HG03521 (cell line): ENCODE data around the gene SEMA4D.

ENCODE experiments used
- ATAC-seq: cut with Tn5 transposase; IDR thresholded peaks from one replicate; pipeline ENCODE4 v1.9.1; 2021; ENCODE audit warnings: mild to moderate bottlenecking, moderate library complexity; ENCODE audit not compliant: unreplicated experiment

The SEMA4D gene

DNA sequence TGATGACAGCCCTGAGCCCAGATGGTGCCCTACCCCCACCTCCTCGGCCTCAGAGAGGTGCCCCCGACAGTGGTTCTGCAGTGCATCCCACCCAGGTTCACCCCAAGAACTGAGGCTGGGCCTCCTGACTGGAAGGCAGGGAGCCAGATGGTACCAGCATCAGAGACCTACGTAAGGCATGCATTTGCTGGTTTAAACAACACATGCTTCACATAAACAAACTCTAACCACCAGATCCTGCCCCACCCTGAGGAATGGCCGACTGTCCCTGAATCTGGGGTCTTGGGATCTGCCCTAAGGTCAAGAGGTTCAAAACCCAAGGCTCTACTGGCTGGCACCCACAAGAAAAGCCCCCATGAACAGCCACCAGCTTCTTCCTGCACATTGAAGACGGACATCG lies 106.3 kb downstream of the SEMA4D start:
- no peak for ATAC-seq

DNA sequence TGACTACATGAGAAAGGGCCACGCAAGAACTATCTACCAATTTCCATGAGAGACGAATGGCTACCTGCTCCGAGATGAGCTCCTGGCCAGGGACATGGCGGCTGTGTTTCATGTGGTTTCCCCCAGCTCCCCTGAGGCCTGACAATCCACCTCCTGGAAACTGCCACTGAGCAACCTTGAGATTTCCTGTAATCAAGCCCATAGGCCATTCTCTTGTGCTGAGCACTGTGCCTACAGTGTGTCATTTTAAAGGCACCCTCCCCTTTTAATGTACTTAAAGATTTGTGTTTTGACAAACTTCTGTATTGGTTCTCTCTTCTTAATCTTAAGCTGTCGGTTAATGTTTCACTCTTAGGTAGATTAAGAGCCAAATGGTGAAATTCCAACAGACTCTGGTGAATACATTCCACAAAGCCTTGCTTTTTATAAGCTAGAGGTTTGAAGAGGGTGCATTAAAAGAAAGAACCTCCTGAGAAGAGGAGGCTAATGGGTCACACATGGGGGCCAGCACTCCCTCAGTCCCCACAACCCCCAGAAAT lies 107.3 kb downstream of the SEMA4D start:
- ATAC-seq, result no peak

DNA sequence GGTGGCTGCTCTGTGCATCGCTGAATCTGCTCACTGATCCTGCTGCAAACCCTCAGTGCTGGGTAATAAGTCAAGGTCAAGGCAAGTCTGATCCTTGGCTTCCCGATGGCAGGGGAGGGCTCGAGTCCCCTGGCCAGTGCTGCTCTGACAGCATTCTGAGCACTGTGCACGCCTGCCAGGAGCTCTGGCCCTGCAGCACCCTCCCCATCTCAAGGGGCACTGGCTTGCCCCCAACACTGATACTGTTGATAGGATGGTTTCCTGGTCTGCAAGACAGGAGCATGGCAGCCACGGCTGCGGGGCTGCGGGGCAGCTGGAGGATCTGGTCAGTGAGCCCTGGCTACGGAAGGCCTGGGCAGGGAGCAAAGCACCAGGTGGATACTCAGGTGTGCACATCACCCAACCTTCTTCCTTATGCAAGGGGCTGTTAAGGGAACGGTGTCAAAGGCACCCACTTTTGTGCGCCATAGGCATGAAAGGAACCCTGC lies 107.8 kb downstream of the SEMA4D start:
- ATAC-seq, result no peak

DNA sequence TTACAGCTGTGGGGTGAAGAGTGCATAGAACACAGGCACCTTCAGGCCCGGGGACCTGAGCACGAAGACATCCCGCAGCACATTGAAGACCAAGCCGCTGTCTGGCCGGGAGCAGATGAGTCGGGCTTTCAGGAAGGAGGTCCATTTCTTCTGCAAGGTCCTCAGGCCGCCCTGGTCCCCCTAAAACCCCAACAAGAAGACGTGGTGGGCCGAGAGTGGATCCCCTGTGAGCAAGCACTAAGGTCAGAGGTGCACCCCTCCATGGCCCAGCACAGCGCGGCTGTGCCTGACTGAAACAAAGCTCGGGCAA lies 109.1 kb downstream of the SEMA4D start:
- ATAC-seq, result no peak

DNA sequence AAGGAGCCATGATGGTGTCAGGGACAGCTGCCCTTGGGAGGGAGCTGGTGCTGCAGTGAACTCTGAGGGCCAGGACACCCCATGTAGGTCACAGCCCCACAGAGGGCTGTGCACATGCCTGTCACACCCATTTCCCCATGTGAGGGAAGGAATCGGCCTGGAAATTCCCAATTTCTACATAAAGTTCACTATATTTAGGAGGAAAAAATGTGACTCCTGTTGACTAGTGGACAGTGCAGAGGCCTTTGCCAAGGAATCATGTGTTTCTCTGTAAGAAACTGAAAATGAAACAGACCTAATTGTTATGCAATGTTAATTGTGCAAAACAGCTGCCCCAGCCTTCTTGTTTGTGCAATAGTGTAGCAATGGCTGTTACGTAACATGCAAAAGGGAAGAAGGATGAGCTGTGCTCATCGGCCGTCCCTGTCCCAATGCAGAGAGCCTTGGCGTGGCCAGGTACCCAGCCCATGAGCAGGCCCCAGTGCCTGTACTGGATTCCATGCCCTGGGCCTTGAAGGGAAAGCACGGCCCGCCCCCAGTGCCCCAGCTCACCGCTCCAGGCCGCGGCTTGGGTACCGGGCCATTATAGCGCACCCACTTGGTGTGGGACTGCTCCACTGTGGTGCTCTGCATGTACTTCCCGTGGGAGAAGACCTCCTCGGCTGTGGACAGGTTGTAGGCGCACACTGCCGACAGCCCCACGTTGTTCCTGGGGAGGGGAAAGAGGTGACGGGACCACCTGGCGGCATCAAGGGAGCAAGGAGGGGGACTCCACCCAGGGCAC lies 109.6 kb downstream of the SEMA4D start:
- no peak for ATAC-seq

DNA sequence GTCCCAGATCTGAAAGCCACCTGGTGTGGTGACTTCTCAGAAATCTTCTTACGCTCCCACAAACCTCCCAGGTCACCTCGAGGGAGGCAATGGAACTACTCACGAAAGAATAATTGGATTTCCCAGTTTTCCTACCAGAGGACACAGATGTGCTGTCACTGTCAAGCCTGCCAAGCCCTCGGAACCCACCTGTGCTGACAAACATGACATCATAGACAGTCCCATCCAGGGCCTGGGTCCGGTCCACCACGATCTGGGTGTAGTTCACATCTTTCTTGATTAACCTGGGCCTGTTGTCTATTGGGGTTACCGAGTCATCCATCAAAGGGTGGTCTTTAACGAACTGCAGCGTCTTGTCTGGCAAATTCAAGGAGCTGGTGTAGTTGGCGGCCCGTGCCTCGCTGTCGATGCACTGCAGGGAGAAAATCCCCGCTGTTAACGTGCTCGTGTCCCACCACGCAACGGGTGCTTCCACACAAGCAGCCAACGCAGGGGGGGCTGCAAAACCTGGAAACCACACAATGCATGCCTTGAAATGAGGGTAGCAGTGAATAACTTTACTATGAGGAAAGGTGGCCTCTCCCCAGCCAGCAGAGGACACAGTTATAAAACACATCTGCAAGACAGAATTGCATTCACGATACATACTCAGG lies 110.6 kb downstream of the SEMA4D start:
- ATAC-seq, result no peak

DNA sequence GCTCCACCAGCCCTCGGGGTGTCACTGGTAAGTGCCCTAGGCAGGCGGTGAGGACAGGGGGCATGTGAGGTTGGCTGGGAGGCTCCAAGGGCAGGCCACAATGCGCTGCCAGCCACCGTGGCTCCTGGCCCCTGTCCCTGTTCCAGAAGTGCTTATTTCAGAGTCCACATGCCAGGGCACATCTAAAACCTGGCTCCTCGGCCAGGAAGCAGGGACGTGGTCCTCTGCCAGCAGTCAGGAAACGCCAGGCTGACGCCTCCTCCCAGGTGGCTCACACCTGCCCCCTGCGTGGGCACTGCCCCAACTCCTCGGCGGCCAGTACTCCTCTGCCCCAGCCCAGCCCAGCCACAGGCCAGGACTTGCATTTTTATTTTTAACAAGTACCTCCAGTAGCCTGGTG lies 111.1 kb downstream of the SEMA4D start:
- no peak for ATAC-seq

DNA sequence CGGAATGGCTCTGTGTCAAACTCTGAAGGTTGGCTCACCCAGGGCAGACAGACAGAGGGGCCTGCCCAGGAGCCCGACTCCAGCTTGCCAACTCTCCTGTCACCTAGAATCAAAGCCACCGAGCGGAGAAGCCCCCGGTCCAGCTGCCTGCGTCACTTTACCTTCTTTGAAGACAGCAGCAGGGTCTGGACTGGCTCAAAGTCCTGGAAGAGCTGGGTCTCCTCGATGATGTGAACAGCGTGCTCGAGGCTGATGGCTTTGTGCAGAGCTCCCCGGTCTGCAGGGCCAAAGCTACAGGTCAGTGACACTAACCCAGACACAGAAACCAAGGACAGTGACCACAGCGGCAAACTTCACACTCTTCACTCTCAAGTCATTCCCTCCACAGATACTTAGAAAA lies 111.7 kb downstream of the SEMA4D start:
- no peak for ATAC-seq

DNA sequence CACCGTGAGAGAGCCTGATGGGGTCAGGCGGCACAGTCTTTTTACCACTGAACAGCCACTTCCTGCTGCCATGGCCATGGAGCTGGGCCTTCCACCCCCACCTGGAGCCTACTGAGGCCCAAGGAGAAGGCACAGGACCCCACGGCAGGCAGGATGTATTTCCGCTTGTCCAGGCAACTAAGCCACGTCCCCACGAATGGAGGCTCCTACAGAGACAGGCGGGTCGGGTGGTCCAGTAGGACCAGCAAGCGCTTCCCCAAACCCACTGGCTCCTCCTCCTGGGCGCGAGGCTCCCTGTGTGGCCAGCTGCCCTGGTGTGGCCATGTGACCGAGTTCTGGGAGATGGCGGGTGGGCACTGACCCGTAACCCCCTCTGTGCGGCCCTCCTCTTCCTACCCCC lies 113.1 kb downstream of the SEMA4D start:
- ATAC-seq, result no peak

DNA sequence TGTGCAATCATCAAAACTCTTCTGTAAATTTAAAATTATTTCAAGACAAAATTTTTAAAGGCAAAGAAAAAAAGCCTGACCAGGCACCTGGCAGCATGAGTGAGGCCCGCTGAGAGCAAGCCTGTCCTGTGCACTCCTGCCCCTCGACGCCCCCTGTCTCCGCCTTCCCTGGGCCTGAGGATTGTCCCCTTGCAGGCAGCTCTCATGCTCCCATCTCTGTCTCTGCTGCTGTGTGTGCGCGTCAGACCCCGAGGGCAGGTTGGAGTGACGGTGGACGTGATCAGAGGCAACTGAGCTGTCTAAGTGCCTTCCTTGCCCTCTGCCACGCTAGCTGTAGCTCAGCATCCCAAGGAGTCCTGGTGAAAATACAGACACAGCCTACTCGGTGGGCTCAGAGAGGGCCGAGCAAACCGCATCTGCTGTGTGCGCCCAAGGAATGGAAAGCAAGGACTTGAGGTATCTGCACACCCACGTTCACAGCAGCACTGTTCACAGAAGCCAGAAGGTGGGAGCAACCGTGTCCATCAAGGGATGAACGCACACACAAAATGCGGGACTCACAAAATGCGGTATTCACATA lies 114.1 kb downstream of the SEMA4D start:
- ATAC-seq, result no peak

DNA sequence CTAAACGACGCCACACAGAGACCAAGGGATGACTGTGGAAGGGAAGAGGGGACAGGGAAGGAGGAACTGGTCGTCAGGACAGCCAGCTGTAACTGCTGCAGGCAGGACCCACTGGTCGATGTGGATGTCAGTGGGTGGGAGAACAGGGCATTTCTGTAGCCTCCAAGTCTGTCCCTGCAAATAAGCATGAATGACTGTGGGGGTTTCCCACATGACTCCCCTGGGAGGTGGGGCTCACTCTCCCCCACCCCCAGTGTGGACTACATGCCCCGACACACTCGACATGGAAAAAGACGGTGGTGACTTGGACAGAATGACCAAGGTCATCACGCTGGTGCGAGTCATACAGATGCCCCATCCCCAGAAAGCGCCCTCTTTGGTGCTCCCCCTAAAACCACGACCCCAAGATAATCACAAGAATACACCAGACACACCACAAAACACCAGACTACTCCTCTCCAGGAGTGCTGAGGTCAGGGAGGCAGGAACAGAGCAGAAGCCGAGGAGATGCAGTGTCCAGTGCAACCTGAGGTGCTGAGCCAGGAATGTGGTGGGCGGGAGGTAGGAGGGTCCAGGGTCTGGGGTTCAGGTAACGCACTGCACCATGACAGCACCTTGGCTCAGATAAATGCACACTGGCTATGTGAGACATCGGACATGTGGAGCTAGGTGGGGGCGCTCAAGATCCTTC lies 114.7 kb downstream of the SEMA4D start:
- no peak for ATAC-seq

DNA sequence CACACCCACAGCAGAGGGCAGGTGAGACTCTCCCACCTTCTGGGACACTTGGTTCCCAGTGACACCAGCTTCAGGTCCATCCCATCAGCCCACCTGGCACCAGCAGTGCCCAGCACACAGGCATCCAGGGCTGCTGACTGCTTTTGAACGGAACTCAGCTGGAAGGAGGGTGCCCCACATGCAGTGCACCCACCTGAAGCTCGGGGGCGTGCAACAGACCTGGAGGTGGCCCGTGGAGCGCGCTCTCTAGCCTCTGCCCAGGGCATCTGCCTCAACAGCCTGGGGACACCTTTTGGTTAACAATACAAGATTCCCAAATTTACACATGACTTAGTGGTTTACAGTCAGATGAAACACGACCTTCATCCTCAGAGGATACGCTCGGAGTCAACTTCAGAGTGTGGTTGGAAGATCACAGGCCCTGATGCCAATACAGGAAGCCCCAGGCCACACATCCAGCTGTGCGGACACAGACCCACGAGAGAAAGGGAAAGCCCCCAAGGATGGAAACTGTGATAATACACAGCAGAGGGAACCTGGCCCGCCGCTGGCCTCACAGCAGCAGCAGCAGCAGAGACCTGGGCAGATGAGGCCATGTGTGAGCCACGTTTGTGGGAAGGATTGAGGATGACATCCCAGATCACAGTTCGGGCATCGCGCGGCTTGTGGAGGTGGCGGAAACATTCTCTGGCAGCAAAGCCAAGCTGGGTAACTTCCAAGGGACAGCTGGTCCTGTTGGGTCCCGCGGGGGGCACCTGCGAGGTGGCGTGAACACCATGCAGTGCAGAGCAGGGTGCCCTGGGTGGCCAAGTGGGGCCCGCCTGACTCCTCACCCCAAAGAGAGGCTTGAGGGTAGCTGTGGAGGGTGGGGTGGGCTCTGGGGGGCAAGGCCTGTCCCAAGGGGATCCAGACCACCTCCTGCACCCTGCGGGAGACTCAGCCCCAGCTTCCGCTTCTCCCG lies 115.6 kb downstream of the SEMA4D start:
- ATAC-seq, result no peak

DNA sequence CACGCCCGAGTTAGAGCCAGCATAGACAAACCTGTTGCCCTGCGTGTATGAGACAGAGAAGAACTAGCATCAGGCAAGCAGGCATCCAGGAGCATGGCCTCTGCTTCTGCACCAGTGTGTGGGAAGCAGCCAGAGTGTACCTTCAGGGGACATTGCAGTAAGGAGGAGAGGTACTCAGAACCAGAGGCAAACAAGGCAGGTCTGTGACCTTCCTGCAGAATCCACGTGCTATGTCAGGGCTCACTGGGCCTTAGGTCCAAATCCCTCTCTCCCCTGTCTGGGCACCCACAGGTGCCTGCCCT lies 116.7 kb downstream of the SEMA4D start:
- ATAC-seq, result no peak

DNA sequence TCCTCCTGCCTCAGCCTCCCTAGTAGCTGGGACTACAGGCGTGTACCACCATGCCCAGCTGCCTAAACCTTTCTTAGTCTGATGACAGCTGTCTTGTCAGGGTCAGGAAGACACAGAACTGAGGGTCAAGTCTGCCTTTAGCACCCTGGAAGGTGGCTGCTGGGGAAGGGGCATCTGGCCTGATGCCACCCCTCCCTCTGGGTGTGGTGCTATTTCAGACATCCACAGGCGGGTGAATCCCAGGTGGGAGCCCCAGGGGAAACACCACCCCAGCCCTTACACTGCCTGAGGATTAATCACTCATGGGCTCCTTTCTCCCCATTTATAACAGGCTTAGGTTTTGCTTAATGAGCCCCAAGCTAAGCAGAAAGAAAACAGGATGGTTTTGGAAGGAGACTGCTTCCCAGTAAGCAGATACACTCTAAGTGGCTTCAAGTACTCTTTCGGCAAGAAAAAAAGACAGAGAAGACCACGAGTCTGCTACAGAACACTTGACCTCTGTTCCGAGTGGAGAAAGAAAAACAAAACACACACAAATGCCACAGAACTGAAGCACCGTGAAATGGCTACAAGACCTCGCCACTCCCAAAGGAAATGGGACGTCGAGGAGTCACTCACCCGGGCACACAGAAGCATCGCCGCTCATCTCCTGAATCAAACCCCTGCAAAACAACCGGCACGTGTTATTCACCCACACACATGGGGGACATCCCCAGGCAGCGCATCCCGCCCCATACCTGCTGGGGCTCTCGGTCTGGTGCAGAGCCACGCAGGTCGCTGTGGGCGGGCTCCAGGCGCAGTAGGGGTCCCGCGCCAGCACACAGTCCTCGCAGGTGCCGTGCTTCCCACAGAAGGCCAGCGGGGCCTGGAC lies 117.2 kb downstream of the SEMA4D start:
- ATAC-seq, result no peak

DNA sequence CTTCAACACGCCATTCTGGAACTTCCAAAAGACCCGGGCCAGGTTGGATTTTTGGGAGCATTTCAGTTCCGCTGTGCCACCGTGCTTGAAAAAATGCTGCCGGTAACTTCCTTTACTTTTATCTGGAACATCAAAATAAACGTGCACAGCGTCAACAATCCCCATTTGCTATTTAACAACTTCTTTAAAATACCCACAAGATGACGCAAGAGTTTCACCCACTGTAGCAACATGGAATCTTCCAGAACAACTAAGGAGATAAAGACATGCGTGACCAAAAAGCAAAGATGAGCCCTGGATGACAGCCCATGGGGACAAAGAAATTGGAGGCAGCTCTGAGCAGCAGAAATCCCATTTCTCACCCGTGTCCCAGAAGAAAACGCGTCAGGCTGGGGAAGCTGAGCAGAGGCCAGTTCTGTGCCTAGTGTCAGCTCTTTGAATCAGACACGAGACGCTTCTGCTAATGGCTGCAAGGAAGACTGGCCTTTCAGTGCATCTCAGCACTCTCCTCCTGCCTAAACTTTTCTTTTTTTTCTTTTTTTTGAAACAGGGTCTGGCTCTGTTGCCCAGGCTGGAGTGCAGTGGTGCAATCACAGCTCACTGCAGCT lies 118.3 kb downstream of the SEMA4D start:
- ATAC-seq, result no peak

DNA sequence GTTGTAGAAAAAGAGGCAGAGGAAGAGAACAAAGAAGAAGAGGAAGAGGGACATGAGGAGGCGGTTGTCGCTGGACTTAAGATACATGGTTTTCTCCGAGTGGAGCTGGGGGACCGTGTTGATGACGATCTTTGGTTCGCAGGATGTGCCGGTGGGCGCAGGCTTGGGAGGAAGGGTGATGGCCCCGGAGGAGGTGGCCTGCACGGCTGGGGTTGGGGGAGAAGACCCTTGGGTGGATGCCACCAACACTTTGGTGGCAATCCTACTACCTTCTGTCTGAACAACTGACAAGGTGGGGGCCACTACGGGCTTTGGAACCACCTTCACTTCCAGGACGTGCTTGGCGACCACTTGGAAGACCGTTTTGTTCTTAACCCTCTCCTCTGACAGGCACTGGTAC lies 118.9 kb downstream of the SEMA4D start:
- no peak for ATAC-seq

DNA sequence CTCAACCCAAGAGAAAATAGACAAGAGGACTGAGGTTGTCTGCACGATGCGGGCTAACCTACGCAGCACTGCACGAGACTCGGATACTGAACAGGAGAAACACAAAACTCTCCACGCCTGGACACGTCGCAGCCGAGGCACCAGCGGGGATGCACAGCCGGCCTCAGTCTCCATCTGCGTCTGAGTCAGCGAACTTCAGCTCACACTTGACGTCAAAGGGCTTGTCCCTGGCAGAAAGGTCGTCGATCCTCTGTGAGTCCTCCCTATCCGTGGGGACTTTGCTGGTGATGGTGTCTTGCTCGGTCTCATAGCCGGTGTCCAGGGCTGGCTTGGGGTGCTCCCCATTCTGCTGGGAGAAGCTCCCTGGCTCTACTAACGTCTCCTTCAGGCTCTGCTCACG lies 119.4 kb downstream of the SEMA4D start:
- ATAC-seq, result no peak

DNA sequence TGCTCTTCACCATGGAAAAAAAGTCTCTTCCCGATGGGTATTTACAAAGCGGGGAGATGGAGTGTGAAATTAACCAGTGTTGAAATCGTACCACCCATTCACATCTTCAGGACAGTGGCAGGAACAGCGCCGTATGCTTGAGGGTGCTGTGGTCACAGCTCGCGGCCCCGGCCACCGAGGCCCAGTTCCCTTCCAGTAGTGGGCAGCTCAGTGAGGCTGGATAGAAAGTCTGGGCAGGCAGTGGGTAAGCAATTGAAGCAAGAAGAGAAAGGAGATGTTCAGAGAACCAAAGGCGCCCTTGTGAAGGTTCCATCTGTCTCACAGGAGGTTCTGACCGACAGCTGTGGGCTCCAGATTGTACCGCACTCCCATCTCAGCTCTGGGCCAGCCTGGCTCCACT lies 120.5 kb downstream of the SEMA4D start:
- ATAC-seq, result no peak

DNA sequence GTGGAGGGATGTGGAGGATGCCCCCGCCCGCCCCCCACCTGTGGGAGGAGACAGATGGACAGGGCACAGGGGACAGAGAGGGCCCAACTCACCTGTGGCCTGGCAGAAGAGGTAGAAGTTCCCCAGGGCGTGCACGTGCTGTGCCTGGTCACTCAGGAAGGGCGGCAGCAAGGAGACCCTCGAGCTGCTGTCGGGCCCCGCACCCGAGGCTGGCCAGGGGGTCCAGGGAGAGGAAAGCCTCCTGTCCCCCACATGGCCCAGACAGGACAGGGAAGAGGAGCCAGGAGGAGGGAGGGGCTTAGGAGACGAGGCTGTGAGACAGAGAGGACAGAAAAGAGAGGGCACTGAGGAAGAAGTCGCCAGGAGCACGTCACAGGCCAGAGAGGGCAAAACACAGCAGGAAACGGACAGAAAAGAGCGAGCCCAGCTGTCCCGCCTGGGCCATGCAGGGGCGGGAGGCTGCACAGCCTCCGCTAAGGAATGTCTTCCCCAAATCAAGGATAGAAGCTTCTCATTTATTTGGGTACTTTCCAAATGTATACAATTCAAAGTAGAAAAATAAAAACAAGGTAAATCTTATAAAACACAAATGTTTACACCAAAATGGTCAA lies 121.1 kb downstream of the SEMA4D start:
- no peak for ATAC-seq
